Measurements from ENCODE around the gene SERPINB3.

GRCh38 chr18:63619661-63620060 lies 42.0 kb downstream of the SERPINB3 start:
- TF ChIP-seq MEIS1 (CRISPR knock-in tag; IDR thresholded peaks at IDR 0.05; ENCODE audit: borderline replicate concordance) (no peak), FOXM1 (CRISPR knock-in tag; IDR thresholded peaks at IDR 0.05) (no peak), EZH2 (conservative IDR thresholded peaks at IDR 0.05; ENCODE audit: low read depth, low read length) (no peak), PHF8 (CRISPR knock-in tag; IDR thresholded peaks at IDR 0.05) (no peak), RFX1 (IDR thresholded peaks at IDR 0.05) (no peak), ZNF263 (CRISPR knock-in tag; IDR thresholded peaks at IDR 0.05) (no peak), TAF1 (CRISPR knock-in tag; IDR thresholded peaks at IDR 0.05) (no peak), ARID2 (CRISPR knock-in tag; IDR thresholded peaks at IDR 0.05; ENCODE audit: borderline replicate concordance) (no peak), MTF1 (CRISPR knock-in tag; IDR thresholded peaks at IDR 0.05) (no peak)
